Spleen (tissue), 11 donors: ENCODE measurements around the gene PACS1. TPM values are rescaled to one million over a fixed set of nuclear protein-coding genes. Genes with fewer than 3 reads are reported as not detected.

Source experiments
- DNase-seq: peaks from one replicate; pipeline ENCODE4 v3.0.0-alpha.2; 2020
- H3K27ac ChIP-seq, 8 donors: fragments of 200-600 bp; sonication (generic) in 7 of 8; 1 replicate in 4 of 8; 2 replicates in 4 of 8; pipeline versions ENCODE4 v1.5.0 to v1.8.0; 2016 to 2021; ENCODE audit warnings: inconsistent platforms in 4 of 8, mild to moderate bottlenecking in 4 of 8, moderate library complexity in 1 of 8
- H3K27me3 ChIP-seq, 7 donors: fragments of 200-600 bp; sonication (generic) in 6 of 7; replicated peaks in 1 of 7; 1 replicate in 4 of 7; 2 replicates in 3 of 7; pipeline versions ENCODE4 v1.5.0 to v1.8.0; 2016 to 2021; ENCODE audit warnings: inconsistent platforms in 3 of 7, mild to moderate bottlenecking in 1 of 7
- H3K36me3 ChIP-seq, 6 donors: fragments of 200-600 bp; sonication (generic) in 5 of 6; 1 replicate in 4 of 6; 2 replicates in 2 of 6; pipeline versions ENCODE4 v1.5.0 to v1.8.0; 2016 to 2021; ENCODE audit warnings: inconsistent platforms in 2 of 6
- H3K4me1 ChIP-seq, 6 donors: fragments of 200-600 bp; sonication (generic) in 5 of 6; 1 replicate in 3 of 6; 2 replicates in 3 of 6; pipeline versions ENCODE4 v1.5.0 to v1.8.0; 2016 to 2021; ENCODE audit warnings: inconsistent platforms in 3 of 6
- H3K4me3 ChIP-seq, 8 donors: fragments of 200-600 bp; sonication (generic) in 7 of 8; 1 replicate in 4 of 8; 2 replicates in 4 of 8; pipeline versions ENCODE4 v1.5.0 to v1.8.0; 2016 to 2021; ENCODE audit warnings: inconsistent platforms in 4 of 8, mild to moderate bottlenecking in 4 of 8, moderate library complexity in 2 of 8
- H3K9me3 ChIP-seq, 8 donors: fragments of 200-600 bp; sonication (generic) in 7 of 8; 1 replicate in 4 of 8; 2 replicates in 4 of 8; pipeline versions ENCODE4 v1.5.0 to v1.8.0; 2016 to 2021; ENCODE audit warnings: inconsistent platforms in 4 of 8
- POLR2A ChIP-seq, 3 donors: fragments of 450-650 bp; IDR thresholded peaks; one replicate each; pipeline ENCODE4 v1.5.1; 2017; ENCODE audit warnings: antibody characterized with exemption in 3 of 3, mild to moderate bottlenecking in 1 of 3
- POLR2AphosphoS5 ChIP-seq, 3 donors: sonication (generic); formaldehyde crosslinking; IDR thresholded peaks; one replicate each; pipeline ENCODE4 v1.5.1; 2017; ENCODE audit warnings: antibody characterized with exemption in 3 of 3
- WGBS, 5 donors: extraction: QIAGEN DNeasy Blood & Tissue Kit in 3 of 5; methylation state at CpG; one replicate each; pipeline versions ENCODE4 v1.1.5 to v1.1.7; 2013 to 2018; 5-methylcytosine and 5-hydroxymethylcytosine counted together
- intact Hi-C: fragments of 100-400 bp; cut with DNase I; formaldehyde crosslinking; loops from one replicate; pipeline ENCODE4 v1.15.0; 2023; ENCODE audit warnings: low total_unique reads
- polyA plus RNA-seq, 3 donors: library from polyadenylated mRNA; stranded (reverse); fragments of 200-250 nt; gene quantifications; one replicate each; pipeline ENCODE4 v1.2.1, GENCODE V29; 2013
- total RNA-seq, 7 donors: library from RNA; depleted of rRNA in 3 of 7; stranded (reverse); fragments of >200 nt in 3 of 7; fragmentation: NEBNext Ultra II Directional in 4 of 7; extraction: Animal tissue kit (Norgen Biotek cat#: 25700) in 4 of 7; gene quantifications; one replicate each; pipeline versions ENCODE4 v1.1.0 to v1.2.1, GENCODE V29; 2016 to 2021
- TF ChIP-seq, protein P1 (sequence below), 11 experiments: fragments of 200-600 bp in 7 of 11; fragments of 450-650 bp in 4 of 11; sonication (generic) in 4 of 11; IDR thresholded peaks in 8 of 11; conservative IDR thresholded peaks in 3 of 11; 1 replicate in 7 of 11; 2 replicates in 4 of 11; pipeline versions ENCODE4 v1.4.0 to v1.8.0; 2016 to 2021; ENCODE audit warnings: antibody characterized with exemption in 11 of 11, inconsistent platforms in 4 of 11, mild to moderate bottlenecking in 1 of 11
- donor health status: healthy with polysubstance abuse.
- donor health status: DM: no; HTN: no; CAD: no; lungs with moderate emphysema.
- donor health status: DM: no; HTN: no; CAD: no.
- donor health status: Bipolar disorder and iron deficiency.
- donor health status: healthy.
- donor health status: DM: no; HTN: no; CAD: no.
- donor health status: DM: yes; HTN: yes; CAD: no.

PACS1 gene
- total and polyA plus RNA-seq, 10 donors: 20.6 to 126 (median 98.8) TPM

DNA sequence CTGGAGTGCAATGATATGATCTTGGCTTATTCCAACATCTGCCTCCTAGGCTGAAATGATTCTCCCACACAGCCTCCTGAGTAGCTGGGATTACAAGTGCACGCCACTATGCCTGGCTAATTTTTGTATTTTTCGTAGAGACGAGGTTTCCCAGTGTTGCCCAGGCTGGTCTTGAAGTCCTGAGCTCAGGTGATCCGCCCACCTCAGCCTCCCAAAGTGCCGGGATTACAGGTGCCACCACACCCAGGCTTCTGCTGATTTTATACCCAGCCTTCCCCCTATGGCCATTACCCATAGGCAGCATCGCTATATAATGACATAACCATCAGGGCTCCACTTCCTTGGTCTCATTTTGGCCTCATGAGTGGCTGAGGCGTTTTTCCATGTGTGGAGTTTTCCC, 137.7 kb downstream of the PACS1 start:
- no peak overlapping the region for H3K27ac ChIP-seq
- peaks cover 3 to 33% (median 21%) of the 10 kb centered on the region in 6 donors for H3K36me3 ChIP-seq
- peaks cover 0 to 18% (median 5%) of the 10 kb centered on the region in 6 donors for H3K4me1 ChIP-seq
- no peak overlapping the region for H3K4me3 ChIP-seq
- no peak for DNase-seq
- no peaks in the 10 kb centered on the region for H3K27me3 ChIP-seq
- no peak for TF ChIP-seq POLR2AphosphoS5 (IDR thresholded peaks at IDR 0.05)
- TF ChIP-seq, protein P1, sequence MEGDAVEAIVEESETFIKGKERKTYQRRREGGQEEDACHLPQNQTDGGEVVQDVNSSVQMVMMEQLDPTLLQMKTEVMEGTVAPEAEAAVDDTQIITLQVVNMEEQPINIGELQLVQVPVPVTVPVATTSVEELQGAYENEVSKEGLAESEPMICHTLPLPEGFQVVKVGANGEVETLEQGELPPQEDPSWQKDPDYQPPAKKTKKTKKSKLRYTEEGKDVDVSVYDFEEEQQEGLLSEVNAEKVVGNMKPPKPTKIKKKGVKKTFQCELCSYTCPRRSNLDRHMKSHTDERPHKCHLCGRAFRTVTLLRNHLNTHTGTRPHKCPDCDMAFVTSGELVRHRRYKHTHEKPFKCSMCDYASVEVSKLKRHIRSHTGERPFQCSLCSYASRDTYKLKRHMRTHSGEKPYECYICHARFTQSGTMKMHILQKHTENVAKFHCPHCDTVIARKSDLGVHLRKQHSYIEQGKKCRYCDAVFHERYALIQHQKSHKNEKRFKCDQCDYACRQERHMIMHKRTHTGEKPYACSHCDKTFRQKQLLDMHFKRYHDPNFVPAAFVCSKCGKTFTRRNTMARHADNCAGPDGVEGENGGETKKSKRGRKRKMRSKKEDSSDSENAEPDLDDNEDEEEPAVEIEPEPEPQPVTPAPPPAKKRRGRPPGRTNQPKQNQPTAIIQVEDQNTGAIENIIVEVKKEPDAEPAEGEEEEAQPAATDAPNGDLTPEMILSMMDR (IDR thresholded peaks at IDR 0.05 in 8 of 11, conservative IDR thresholded peaks at IDR 0.05 in 3 of 11): no peak
- WGBS, 5 donors: 80 to 95% (median 92%) methylated on average over 7 of the region's 7 CpGs
- peaks cover 0 to 13% (median 8%) of the 10 kb centered on the region in 8 donors for H3K9me3 ChIP-seq
- intact Hi-C loops: no loop called here

DNA sequence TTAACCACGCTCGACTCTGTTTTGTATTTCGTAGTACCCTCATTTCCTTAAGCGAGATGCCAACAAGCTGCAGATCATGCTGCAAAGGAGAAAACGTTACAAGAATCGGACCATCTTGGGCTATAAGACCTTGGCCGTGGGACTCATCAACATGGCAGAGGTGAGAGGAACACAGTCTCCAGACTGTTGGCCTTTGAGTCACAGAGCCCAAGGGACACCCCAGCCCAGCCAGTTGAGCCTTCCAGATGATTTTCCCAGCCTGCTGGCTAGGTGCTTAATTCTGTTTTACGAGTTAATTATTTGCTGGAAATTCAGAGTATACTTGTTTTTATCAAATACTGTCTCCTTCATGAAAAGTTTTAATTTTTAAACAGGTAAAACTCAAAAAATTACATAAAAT, 141.0 kb downstream of the PACS1 start:
- no peak overlapping the region for H3K4me3 ChIP-seq
- H3K4me1 ChIP-seq: peaks cover 0 to 18% (median 5%) of the 10 kb centered on the region in 6 donors
- 93 to 98% (median 94%) methylated on average over 8 of the region's 8 CpGs for WGBS, 5 donors
- TF ChIP-seq POLR2AphosphoS5 (IDR thresholded peaks at IDR 0.05): no peak
- TF ChIP-seq, protein P1 (IDR thresholded peaks at IDR 0.05 in 8 of 11, conservative IDR thresholded peaks at IDR 0.05 in 3 of 11): no peak
- TF ChIP-seq POLR2A (IDR thresholded peaks at IDR 0.05): no peak
- no peak for DNase-seq
- peaks cover 3 to 63% (median 42%) of the 10 kb centered on the region in 6 donors for H3K36me3 ChIP-seq
- intact Hi-C loops: no loop called here
- no peaks in the 10 kb centered on the region for H3K9me3 ChIP-seq
- H3K27me3 ChIP-seq: no peaks in the 10 kb centered on the region
- no peak overlapping the region for H3K27ac ChIP-seq

DNA sequence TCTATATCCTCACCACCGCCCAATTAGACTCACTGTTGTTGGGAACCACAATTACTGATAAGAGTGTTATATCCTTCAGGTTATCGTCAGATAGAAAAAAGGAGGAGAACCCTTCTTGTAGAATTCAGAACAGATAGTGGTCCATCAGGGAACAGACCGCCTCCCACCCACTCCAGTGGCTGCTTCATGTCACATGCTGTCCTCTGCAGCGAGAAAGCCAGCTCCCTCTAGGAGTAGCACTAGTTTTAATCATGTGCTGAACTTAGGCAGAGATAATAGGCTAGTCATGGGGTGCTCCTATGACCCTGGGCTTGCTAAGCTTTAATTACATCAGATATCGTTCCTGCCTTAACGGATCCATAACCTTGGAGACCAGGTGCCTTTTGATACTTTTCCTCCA, 146.8 kb downstream of the PACS1 start:
- TF ChIP-seq POLR2AphosphoS5 (IDR thresholded peaks at IDR 0.05) (no peak), POLR2A (IDR thresholded peaks at IDR 0.05) (no peak)
- TF ChIP-seq, protein P1 (IDR thresholded peaks at IDR 0.05 in 8 of 11, conservative IDR thresholded peaks at IDR 0.05 in 3 of 11): no peak
- H3K9me3 ChIP-seq: no peaks in the 10 kb centered on the region
- WGBS, 5 donors: 92 to 97% (median 95%) methylated on average over 6 of the region's 6 CpGs
- no peak overlapping the region for H3K27ac ChIP-seq
- no peak overlapping the region for H3K4me3 ChIP-seq
- peaks cover 3 to 100% (median 77%) of the 10 kb centered on the region in 6 donors for H3K36me3 ChIP-seq
- peaks cover 0 to 2% (median 0%) of the 10 kb centered on the region in 6 donors for H3K4me1 ChIP-seq
- no peak for DNase-seq
- intact Hi-C loops: no loop called here
- no peaks in the 10 kb centered on the region for H3K27me3 ChIP-seq

DNA sequence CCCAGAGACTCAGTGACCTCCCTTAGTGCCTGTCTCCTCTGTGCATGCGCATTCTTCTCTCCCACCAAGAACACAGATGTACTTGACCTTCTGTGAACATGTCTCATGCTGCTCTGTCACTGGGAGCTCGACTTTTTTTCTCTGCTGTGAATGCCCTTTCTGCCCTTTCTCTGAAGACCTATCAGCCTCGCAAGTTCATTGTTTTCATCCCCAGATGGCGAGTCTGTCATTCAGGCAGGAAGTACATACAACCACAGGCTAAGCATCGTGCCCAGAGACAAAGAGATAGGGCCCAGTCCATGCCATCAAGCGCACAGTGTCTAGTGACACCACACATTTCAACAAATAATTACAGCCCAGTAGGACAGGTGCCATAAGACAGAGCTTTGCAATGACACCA, 148.0 kb downstream of the PACS1 start:
- intact Hi-C loops: no loop called here
- Histone ChIP-seq H3K9me3 (no peaks in the 10 kb centered on the region), H3K27ac (no peak overlapping the region), H3K4me1 (peaks cover 0 to 14% (median 11%) of the 10 kb centered on the region in 6 donors), H3K36me3 (peaks cover 3 to 92% (median 72%) of the 10 kb centered on the region in 6 donors), H3K4me3 (no peak overlapping the region), H3K27me3 (no peaks in the 10 kb centered on the region)
- 65 to 77% (median 68%) methylated on average over 6 of the region's 6 CpGs for WGBS, 5 donors
- DNase-seq: no peak
- TF ChIP-seq POLR2A (IDR thresholded peaks at IDR 0.05): no peak
- TF ChIP-seq POLR2AphosphoS5 (IDR thresholded peaks at IDR 0.05): no peak
- TF ChIP-seq, protein P1 (IDR thresholded peaks at IDR 0.05 in 8 of 11, conservative IDR thresholded peaks at IDR 0.05 in 3 of 11): no peak
